DND-41 (cell line): Measurements from ENCODE around the gene VPS33A.

Source experiments
- EZH2 ChIP-seq: IDR thresholded peaks from 3 replicates; pipeline ENCODE4 v1.6.1; 2012; ENCODE audit warnings: borderline replicate concordance, low read depth, mild to moderate bottlenecking, moderate library complexity, low read length, inconsistent platforms; ENCODE audit not compliant: severe bottlenecking
- TF ChIP-seq, protein P1 (sequence below): IDR thresholded peaks from 2 replicates; pipeline ENCODE4 v1.5.1; 2012; ENCODE audit warnings: borderline replicate concordance, low read length, moderate library complexity, mild to moderate bottlenecking; ENCODE audit not compliant: poor library complexity, severe bottlenecking; ENCODE audit errors: extremely low read depth

DNA sequence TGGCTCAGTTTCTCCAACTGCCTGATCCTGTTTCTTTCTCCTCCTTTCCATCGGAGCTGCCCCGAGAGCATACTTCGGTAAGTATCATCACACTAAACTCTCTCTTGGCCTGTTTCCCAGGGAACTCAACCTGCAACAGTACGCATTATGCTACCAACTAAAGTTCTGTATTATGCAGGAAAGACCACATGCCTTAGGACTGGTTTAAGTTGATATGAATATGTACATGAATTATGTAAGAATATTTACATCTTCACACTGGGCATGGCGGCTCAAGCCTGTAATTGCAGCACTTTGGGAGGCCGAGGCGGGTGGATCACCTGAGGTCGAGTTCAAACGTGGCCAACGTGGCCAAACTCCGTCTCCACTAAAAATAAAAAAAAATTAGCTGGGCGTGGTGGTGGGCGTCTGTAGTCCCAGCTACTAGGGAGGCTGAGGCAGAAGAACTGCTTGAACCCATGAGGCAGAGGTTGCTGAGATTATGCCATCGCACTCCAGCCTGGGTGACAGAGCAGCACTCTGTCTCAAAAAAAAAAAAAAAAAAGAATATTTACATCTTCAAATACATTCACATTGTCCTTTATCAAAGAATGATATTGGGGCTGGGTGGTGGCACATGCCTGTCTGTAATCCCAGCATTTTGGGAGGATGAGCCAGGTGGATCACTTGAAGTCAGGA, 31.9 kb upstream of the VPS33A start:
- TF ChIP-seq, protein P1, sequence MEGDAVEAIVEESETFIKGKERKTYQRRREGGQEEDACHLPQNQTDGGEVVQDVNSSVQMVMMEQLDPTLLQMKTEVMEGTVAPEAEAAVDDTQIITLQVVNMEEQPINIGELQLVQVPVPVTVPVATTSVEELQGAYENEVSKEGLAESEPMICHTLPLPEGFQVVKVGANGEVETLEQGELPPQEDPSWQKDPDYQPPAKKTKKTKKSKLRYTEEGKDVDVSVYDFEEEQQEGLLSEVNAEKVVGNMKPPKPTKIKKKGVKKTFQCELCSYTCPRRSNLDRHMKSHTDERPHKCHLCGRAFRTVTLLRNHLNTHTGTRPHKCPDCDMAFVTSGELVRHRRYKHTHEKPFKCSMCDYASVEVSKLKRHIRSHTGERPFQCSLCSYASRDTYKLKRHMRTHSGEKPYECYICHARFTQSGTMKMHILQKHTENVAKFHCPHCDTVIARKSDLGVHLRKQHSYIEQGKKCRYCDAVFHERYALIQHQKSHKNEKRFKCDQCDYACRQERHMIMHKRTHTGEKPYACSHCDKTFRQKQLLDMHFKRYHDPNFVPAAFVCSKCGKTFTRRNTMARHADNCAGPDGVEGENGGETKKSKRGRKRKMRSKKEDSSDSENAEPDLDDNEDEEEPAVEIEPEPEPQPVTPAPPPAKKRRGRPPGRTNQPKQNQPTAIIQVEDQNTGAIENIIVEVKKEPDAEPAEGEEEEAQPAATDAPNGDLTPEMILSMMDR = no peak
- TF ChIP-seq EZH2 = no peak
